Measurements from ENCODE around the gene GNAQ. TPM values are rescaled to one million over a fixed set of nuclear protein-coding genes. Genes with fewer than 3 reads are reported as not detected.

The GNAQ gene
- total and polyA plus RNA-seq, 2 donors (not counting 1 experiment from before 2014, with no cell fraction given) = 0.60 to 1.4 TPM

- WGBS (ENCODE audit: insufficient coverage) = 100% methylated on average over 2 of the region's 4 CpGs
- Histone ChIP-seq H3K27ac (ENCODE audit: low read length in 2 of 2) (no peak overlapping the region), H3K9me3 (ENCODE audit: control extremely low read depth in 1 of 3, control insufficient read depth in 2 of 3, insufficient read depth in 1 of 3, low read length in 2 of 3) (no peaks in the 10 kb centered on the region), H2AFZ (ENCODE audit: insufficient read depth, low read depth, low read length, poor library complexity, severe bottlenecking) (no peak overlapping the region), H3K27me3 (replicated peaks in 1 of 4; ENCODE audit: control extremely low read depth in 1 of 4, control insufficient read depth in 3 of 4, insufficient read depth in 4 of 4, low read length in 3 of 4) (peaks cover 0 to 3% (median 0%) of the 10 kb centered on the region in 4 experiments), H3K36me3 (replicated peaks in 1 of 2; ENCODE audit: control extremely low read depth in 1 of 2, control insufficient read depth in 1 of 2, extremely low read depth in 1 of 2, insufficient read depth in 2 of 2, low read length in 1 of 2) (no peaks in the 10 kb centered on the region), H3K4me1 (ENCODE audit: control insufficient read depth in 2 of 2, insufficient read depth in 2 of 2, low read length in 2 of 2) (no peaks in the 10 kb centered on the region), H3K79me2 (ENCODE audit: control insufficient read depth, insufficient read depth, low read length) (no peaks in the 10 kb centered on the region), H3K4me3 (ENCODE audit: control extremely low read depth in 1 of 5, extremely low read depth in 1 of 5, insufficient read depth in 1 of 5, low read depth in 2 of 5, low read length in 4 of 5) (no peak overlapping the region), H3K9ac (ENCODE audit: low read length) (no peak overlapping the region), H3K4me2 (replicated peaks; ENCODE audit: low read depth, low read length, poor library complexity, severe bottlenecking) (no peak overlapping the region), H4K20me1 (ENCODE audit: control insufficient read depth, insufficient read depth, low read length, poor library complexity, severe bottlenecking) (no peaks in the 10 kb centered on the region)
- intact Hi-C loops (cut with micrococcal nuclease) = no loop called here
- no peak for ATAC-seq (ENCODE audit: low read depth)
- DNase-seq = no peak
- H3K9me3 Mint-ChIP-seq (ENCODE audit: insufficient read depth) = no peaks in the 10 kb centered on the region
- POLR2A ChIA-PET = no interaction called here
- peaks cover 16% of the 10 kb centered on the region for H3K27me3 Mint-ChIP-seq
- no peak overlapping the region for H3K4me3 Mint-ChIP-seq
- TF ChIP-seq EZH2 (IDR thresholded peaks at IDR 0.05; ENCODE audit: borderline replicate concordance, insufficient read depth, low read depth, low read length, poor library complexity, severe bottlenecking) (no peak), CTCF (IDR thresholded peaks at IDR 0.05) (no peak)
- no peak overlapping the region for H3K27ac Mint-ChIP-seq
- no peaks in the 10 kb centered on the region for H3K4me1 Mint-ChIP-seq
- CTCF ChIA-PET = no interaction called here
Observed at GRCh38 chr9:77969083-77969482, 62.5 kb downstream of the GNAQ start.

DNA sequence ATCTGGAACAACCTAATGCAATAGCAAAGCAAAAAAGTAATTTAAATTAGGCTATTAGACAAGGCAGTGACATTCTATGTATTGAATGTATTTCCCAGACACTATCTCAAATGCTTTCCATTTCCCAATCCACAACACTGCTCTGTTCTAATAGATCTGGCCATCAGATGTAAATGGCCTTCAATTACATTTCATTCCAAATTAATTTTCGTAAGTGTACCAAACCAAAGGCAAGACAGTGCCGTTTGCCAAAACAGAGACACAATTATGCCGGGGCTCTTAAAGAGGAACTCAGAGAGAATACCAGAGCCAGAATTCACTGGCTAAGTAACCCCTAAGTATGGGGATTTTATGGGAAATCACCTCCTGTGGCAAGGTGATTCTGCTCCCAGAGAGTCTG lies 63.1 kb downstream of the GNAQ start:
- H3K9me3 Mint-ChIP-seq (ENCODE audit: insufficient read depth) = no peaks in the 10 kb centered on the region
- Histone ChIP-seq H4K20me1 (ENCODE audit: control insufficient read depth, insufficient read depth, low read length, poor library complexity, severe bottlenecking) (no peaks in the 10 kb centered on the region), H3K4me1 (ENCODE audit: control insufficient read depth in 2 of 2, insufficient read depth in 2 of 2, low read length in 2 of 2) (no peaks in the 10 kb centered on the region), H3K36me3 (replicated peaks in 1 of 2; ENCODE audit: control extremely low read depth in 1 of 2, control insufficient read depth in 1 of 2, extremely low read depth in 1 of 2, insufficient read depth in 2 of 2, low read length in 1 of 2) (no peaks in the 10 kb centered on the region), H3K4me3 (ENCODE audit: control extremely low read depth in 1 of 5, extremely low read depth in 1 of 5, insufficient read depth in 1 of 5, low read depth in 2 of 5, low read length in 4 of 5) (no peak overlapping the region), H3K79me2 (ENCODE audit: control insufficient read depth, insufficient read depth, low read length) (no peaks in the 10 kb centered on the region), H3K27me3 (replicated peaks in 1 of 4; ENCODE audit: control extremely low read depth in 1 of 4, control insufficient read depth in 3 of 4, insufficient read depth in 4 of 4, low read length in 3 of 4) (peaks cover 0 to 3% (median 0%) of the 10 kb centered on the region in 4 experiments), H3K9ac (ENCODE audit: low read length) (no peak overlapping the region), H3K9me3 (ENCODE audit: control extremely low read depth in 1 of 3, control insufficient read depth in 2 of 3, insufficient read depth in 1 of 3, low read length in 2 of 3) (no peaks in the 10 kb centered on the region), H2AFZ (ENCODE audit: insufficient read depth, low read depth, low read length, poor library complexity, severe bottlenecking) (no peak overlapping the region), H3K27ac (ENCODE audit: low read length in 2 of 2) (no peak overlapping the region), H3K4me2 (replicated peaks; ENCODE audit: low read depth, low read length, poor library complexity, severe bottlenecking) (no peak overlapping the region)
- ATAC-seq (ENCODE audit: low read depth) (no peak), DNase-seq (no peak)
- ChIA-PET CTCF (no interaction called here), POLR2A (no interaction called here)
- TF ChIP-seq CTCF (IDR thresholded peaks at IDR 0.05) = no peak
- TF ChIP-seq EZH2 (IDR thresholded peaks at IDR 0.05; ENCODE audit: borderline replicate concordance, insufficient read depth, low read depth, low read length, poor library complexity, severe bottlenecking) = no peak
- 80% methylated on average over 1 of the region's 3 CpGs for WGBS (ENCODE audit: insufficient coverage)
- H3K4me3 Mint-ChIP-seq = no peak overlapping the region
- H3K4me1 Mint-ChIP-seq = no peaks in the 10 kb centered on the region
- intact Hi-C loops (cut with micrococcal nuclease) = no loop called here
- H3K27ac Mint-ChIP-seq = no peak overlapping the region
- peaks cover 16% of the 10 kb centered on the region for H3K27me3 Mint-ChIP-seq

Data from B cell (primary cell).